Measurements from ENCODE around the gene CRIM1.

CRIM1 gene

GRCh38 chr2:36384454-36384853 lies 28.9 kb downstream of the CRIM1 start:
- H2BK5ac ChIP-seq (ENCODE audit: low read depth, low read length, poor library complexity, severe bottlenecking), result no peak overlapping the region
- peak overlapping the region in 1 of 2 experiments; percentile 31 for H3K18ac ChIP-seq (ENCODE audit: low read depth in 1 of 2, low read length in 2 of 2)
- H2BK15ac ChIP-seq (ENCODE audit: low read depth, poor library complexity, severe bottlenecking), result peak overlapping the region; percentile 67
- no CpG with 5 or more reads among the region's 2 CpGs for WGBS
- no peak overlapping the region for H2AFZ ChIP-seq (ENCODE audit: low read depth, low read length)
- H2BK12ac ChIP-seq (ENCODE audit: low read length in 2 of 2), result no peak overlapping the region
- H3K36me3 ChIP-seq (ENCODE audit: control insufficient read depth in 1 of 2, insufficient read depth in 2 of 2, low read depth in 1 of 2, low read length in 2 of 2), result peaks cover 5 to 8% of the 10 kb centered on the region in 2 experiments
- no peak overlapping the region for H2AK5ac ChIP-seq (ENCODE audit: low read length, severe bottlenecking)
- H3K14ac ChIP-seq (ENCODE audit: low read length in 2 of 2), result no peak overlapping the region
- H3K9ac ChIP-seq (ENCODE audit: low read length), result no peak overlapping the region
- no peak overlapping the region for H3K27ac ChIP-seq (ENCODE audit: low read length, poor library complexity, severe bottlenecking)
- peak overlapping the region in 1 of 2 experiments; percentile 15 for H3K4ac ChIP-seq (ENCODE audit: low read depth in 1 of 2, low read length in 2 of 2)
- H3K4me3 ChIP-seq (ENCODE audit: insufficient read depth in 1 of 2, low read depth in 1 of 2, low read length in 2 of 2), result no peak overlapping the region
- H3K79me1 ChIP-seq (replicated peaks; ENCODE audit: low read length, poor library complexity, severe bottlenecking), result peaks cover 4% of the 10 kb centered on the region
- H3K9me3 ChIP-seq (ENCODE audit: control insufficient read depth, low read length), result no peaks in the 10 kb centered on the region
- H3K27me3 ChIP-seq (ENCODE audit: control insufficient read depth in 1 of 2, insufficient read depth in 1 of 2, low read length in 2 of 2), result no peaks in the 10 kb centered on the region
- no peak overlapping the region for H3K23ac ChIP-seq (ENCODE audit: low read length in 2 of 2)
- no peak overlapping the region for H2BK120ac ChIP-seq (ENCODE audit: low read depth, low read length)
- H3K4me1 ChIP-seq (ENCODE audit: control insufficient read depth, insufficient read depth, low read depth, low read length), result peaks cover 24% of the 10 kb centered on the region
- no peak overlapping the region for H4K8ac ChIP-seq (ENCODE audit: low read length)
- H4K91ac ChIP-seq (ENCODE audit: low read length), result no peak overlapping the region
- H3K4me2 ChIP-seq (ENCODE audit: low read length, poor library complexity, severe bottlenecking), result no peak overlapping the region
- no peak for DNase-seq

- no peak overlapping the region for H4K91ac ChIP-seq (ENCODE audit: low read length)
- peaks cover 22% of the 10 kb centered on the region for H3K4me1 ChIP-seq (ENCODE audit: control insufficient read depth, insufficient read depth, low read depth, low read length)
- DNase-seq, result no peak
- peak overlapping the region in 1 of 2 experiments; percentile 19 for H3K4ac ChIP-seq (ENCODE audit: low read depth in 1 of 2, low read length in 2 of 2)
- no peak overlapping the region for H3K14ac ChIP-seq (ENCODE audit: low read length in 2 of 2)
- H3K27ac ChIP-seq (ENCODE audit: low read length, poor library complexity, severe bottlenecking), result no peak overlapping the region
- no peak overlapping the region for H3K4me2 ChIP-seq (ENCODE audit: low read length, poor library complexity, severe bottlenecking)
- no peak overlapping the region for H3K9ac ChIP-seq (ENCODE audit: low read length)
- peaks cover 3 to 5% of the 10 kb centered on the region in 2 experiments for H3K36me3 ChIP-seq (ENCODE audit: control insufficient read depth in 1 of 2, insufficient read depth in 2 of 2, low read depth in 1 of 2, low read length in 2 of 2)
- H3K23ac ChIP-seq (ENCODE audit: low read length in 2 of 2), result no peak overlapping the region
- H3K9me3 ChIP-seq (ENCODE audit: control insufficient read depth, low read length), result no peaks in the 10 kb centered on the region
- H2BK12ac ChIP-seq (ENCODE audit: low read length in 2 of 2), result no peak overlapping the region
- no peaks in the 10 kb centered on the region for H3K27me3 ChIP-seq (ENCODE audit: control insufficient read depth in 1 of 2, insufficient read depth in 1 of 2, low read length in 2 of 2)
- H4K8ac ChIP-seq (ENCODE audit: low read length), result peak overlapping the region; percentile 29
- peaks cover 4% of the 10 kb centered on the region for H3K79me1 ChIP-seq (replicated peaks; ENCODE audit: low read length, poor library complexity, severe bottlenecking)
- no peak overlapping the region for H2BK15ac ChIP-seq (ENCODE audit: low read depth, poor library complexity, severe bottlenecking)
- WGBS, result 100% methylated on average over 2 of the region's 3 CpGs
- H2BK5ac ChIP-seq (ENCODE audit: low read depth, low read length, poor library complexity, severe bottlenecking), result no peak overlapping the region
- peak overlapping the region in 1 of 2 experiments; percentile 61 for H3K18ac ChIP-seq (ENCODE audit: low read depth in 1 of 2, low read length in 2 of 2)
- no peak overlapping the region for H3K4me3 ChIP-seq (ENCODE audit: insufficient read depth in 1 of 2, low read depth in 1 of 2, low read length in 2 of 2)
- no peak overlapping the region for H2AFZ ChIP-seq (ENCODE audit: low read depth, low read length)
- peak overlapping the region; percentile 51 for H2AK5ac ChIP-seq (ENCODE audit: low read length, severe bottlenecking)
- no peak overlapping the region for H2BK120ac ChIP-seq (ENCODE audit: low read depth, low read length)
Observed at GRCh38 chr2:36385603-36386002, 30.0 kb downstream of the CRIM1 start.

- 84% methylated on average over 2 of the region's 2 CpGs for WGBS
- Histone ChIP-seq H4K91ac (ENCODE audit: low read length) (no peak overlapping the region), H3K4ac (ENCODE audit: low read depth in 1 of 2, low read length in 2 of 2) (no peak overlapping the region), H3K36me3 (ENCODE audit: control insufficient read depth in 1 of 2, insufficient read depth in 2 of 2, low read depth in 1 of 2, low read length in 2 of 2) (peaks cover 3 to 5% of the 10 kb centered on the region in 2 experiments), H3K4me1 (ENCODE audit: control insufficient read depth, insufficient read depth, low read depth, low read length) (peaks cover 10% of the 10 kb centered on the region), H2BK15ac (ENCODE audit: low read depth, poor library complexity, severe bottlenecking) (no peak overlapping the region), H4K8ac (ENCODE audit: low read length) (no peak overlapping the region), H2AFZ (ENCODE audit: low read depth, low read length) (no peak overlapping the region), H3K23ac (ENCODE audit: low read length in 2 of 2) (no peak overlapping the region), H3K9ac (ENCODE audit: low read length) (no peak overlapping the region), H3K79me1 (replicated peaks; ENCODE audit: low read length, poor library complexity, severe bottlenecking) (peaks cover 4% of the 10 kb centered on the region), H3K18ac (ENCODE audit: low read depth in 1 of 2, low read length in 2 of 2) (no peak overlapping the region), H3K4me2 (ENCODE audit: low read length, poor library complexity, severe bottlenecking) (no peak overlapping the region), H3K14ac (ENCODE audit: low read length in 2 of 2) (no peak overlapping the region), H2BK120ac (ENCODE audit: low read depth, low read length) (no peak overlapping the region), H2AK5ac (ENCODE audit: low read length, severe bottlenecking) (no peak overlapping the region), H2BK5ac (ENCODE audit: low read depth, low read length, poor library complexity, severe bottlenecking) (no peak overlapping the region), H3K27ac (ENCODE audit: low read length, poor library complexity, severe bottlenecking) (no peak overlapping the region), H3K9me3 (ENCODE audit: control insufficient read depth, low read length) (no peaks in the 10 kb centered on the region), H3K4me3 (ENCODE audit: insufficient read depth in 1 of 2, low read depth in 1 of 2, low read length in 2 of 2) (no peak overlapping the region), H3K27me3 (ENCODE audit: control insufficient read depth in 1 of 2, insufficient read depth in 1 of 2, low read length in 2 of 2) (no peaks in the 10 kb centered on the region), H2BK12ac (ENCODE audit: low read length in 2 of 2) (no peak overlapping the region)
- peak; percentile 55 for DNase-seq
Observed at GRCh38 chr2:36387258-36387916, 31.8 kb downstream of the CRIM1 start.

- no peak overlapping the region for H4K8ac ChIP-seq (ENCODE audit: low read length)
- no peak overlapping the region for H2AFZ ChIP-seq (ENCODE audit: low read depth, low read length)
- no peak overlapping the region for H3K14ac ChIP-seq (ENCODE audit: low read length in 2 of 2)
- peaks cover 7% of the 10 kb centered on the region for H3K79me1 ChIP-seq (replicated peaks; ENCODE audit: low read length, poor library complexity, severe bottlenecking)
- H3K4me1 ChIP-seq (ENCODE audit: control insufficient read depth, insufficient read depth, low read depth, low read length), result peaks cover 8% of the 10 kb centered on the region
- H3K4me2 ChIP-seq (ENCODE audit: low read length, poor library complexity, severe bottlenecking), result no peak overlapping the region
- peaks cover 3 to 5% of the 10 kb centered on the region in 2 experiments for H3K36me3 ChIP-seq (ENCODE audit: control insufficient read depth in 1 of 2, insufficient read depth in 2 of 2, low read depth in 1 of 2, low read length in 2 of 2)
- H3K9me3 ChIP-seq (ENCODE audit: control insufficient read depth, low read length), result no peaks in the 10 kb centered on the region
- H3K4ac ChIP-seq (ENCODE audit: low read depth in 1 of 2, low read length in 2 of 2), result peak overlapping the region in 1 of 2 experiments; percentile 47
- H3K18ac ChIP-seq (ENCODE audit: low read depth in 1 of 2, low read length in 2 of 2), result no peak overlapping the region
- no peaks in the 10 kb centered on the region for H3K27me3 ChIP-seq (ENCODE audit: control insufficient read depth in 1 of 2, insufficient read depth in 1 of 2, low read length in 2 of 2)
- H3K23ac ChIP-seq (ENCODE audit: low read length in 2 of 2), result no peak overlapping the region
- WGBS, result 65% methylated on average over 2 of the region's 3 CpGs
- no peak overlapping the region for H3K9ac ChIP-seq (ENCODE audit: low read length)
- H2BK5ac ChIP-seq (ENCODE audit: low read depth, low read length, poor library complexity, severe bottlenecking), result no peak overlapping the region
- no peak overlapping the region for H2BK15ac ChIP-seq (ENCODE audit: low read depth, poor library complexity, severe bottlenecking)
- H2BK12ac ChIP-seq (ENCODE audit: low read length in 2 of 2), result peak overlapping the region in 1 of 2 experiments; percentile 37
- H2AK5ac ChIP-seq (ENCODE audit: low read length, severe bottlenecking), result no peak overlapping the region
- no peak overlapping the region for H3K4me3 ChIP-seq (ENCODE audit: insufficient read depth in 1 of 2, low read depth in 1 of 2, low read length in 2 of 2)
- H4K91ac ChIP-seq (ENCODE audit: low read length), result no peak overlapping the region
- no peak overlapping the region for H3K27ac ChIP-seq (ENCODE audit: low read length, poor library complexity, severe bottlenecking)
- DNase-seq, result peak; percentile 17
- no peak overlapping the region for H2BK120ac ChIP-seq (ENCODE audit: low read depth, low read length)
Observed at GRCh38 chr2:36388472-36388871, 32.9 kb downstream of the CRIM1 start.

All from mesenchymal stem cell (in vitro differentiated cells and primary cell).